Effector memory CD8-positive, alpha-beta T cell (primary cell): ENCODE data around the gene FBLN2.

Experiments
- ATAC-seq: fragments of 150-1000 bp; cut with Tn5 transposase; replicated peaks from 2 replicates; pipeline ENCODE4 v1.10.0; 2021; ENCODE audit warnings: mild to moderate bottlenecking, moderate library complexity
- DNase-seq, 3 experiments: peaks; one replicate each; pipeline ENCODE4 v3.0.0; 2021
- H3K27ac Mint-ChIP-seq, 2 donors: one replicate each; pipeline ENCODE4 v1.8.0; 2022; ENCODE audit warnings: mild to moderate bottlenecking in 2 of 2, mixed read lengths in 2 of 2, moderate library complexity in 2 of 2
- H3K27me3 Mint-ChIP-seq, 2 donors: one replicate each; pipeline ENCODE4 v1.8.0; 2022; ENCODE audit warnings: mixed read lengths in 2 of 2
- H3K36me3 Mint-ChIP-seq: one replicate; pipeline ENCODE4 v1.8.0; 2022; ENCODE audit warnings: mild to moderate bottlenecking, moderate library complexity, mixed read lengths; ENCODE audit not compliant: insufficient read depth
- H3K4me1 Mint-ChIP-seq, 2 donors: one replicate each; pipeline ENCODE4 v1.8.0; 2022; ENCODE audit warnings: low read depth in 2 of 2, mixed read lengths in 2 of 2
- H3K4me3 Mint-ChIP-seq, 2 donors: one replicate each; pipeline ENCODE4 v1.8.0; 2022; ENCODE audit warnings: mild to moderate bottlenecking in 2 of 2, mixed read lengths in 2 of 2, moderate library complexity in 2 of 2
- H3K9me3 Mint-ChIP-seq, 2 donors: one replicate each; pipeline ENCODE4 v1.8.0; 2022; ENCODE audit warnings: mixed read lengths in 2 of 2

The FBLN2 gene

GRCh38 chr3:13613343-13614190 is 64.6 kb downstream of the FBLN2 start:
- DNase-seq = no peak
- Mint-ChIP-seq H3K4me1 (no peaks in the 10 kb centered on the region), H3K27me3 (peaks cover 24 to 32% of the 10 kb centered on the region in 2 donors), H3K27ac (no peak overlapping the region), H3K9me3 (peaks cover 0 to 4% of the 10 kb centered on the region in 2 donors), H3K36me3 (no peaks in the 10 kb centered on the region), H3K4me3 (no peak overlapping the region)
- ATAC-seq = no peak

GRCh38 chr3:13614607-13615006 is 65.7 kb downstream of the FBLN2 start:
- ATAC-seq (no peak), DNase-seq (no peak)
- Mint-ChIP-seq H3K4me1 (no peaks in the 10 kb centered on the region), H3K27me3 (peaks cover 22% of the 10 kb centered on the region in 2 donors), H3K9me3 (peaks cover 0 to 4% of the 10 kb centered on the region in 2 donors), H3K36me3 (no peaks in the 10 kb centered on the region), H3K4me3 (no peak overlapping the region), H3K27ac (no peak overlapping the region)

GRCh38 chr3:13615019-13615528 is 66.1 kb downstream of the FBLN2 start:
- no peaks in the 10 kb centered on the region for H3K4me1 Mint-ChIP-seq
- no peak overlapping the region for H3K27ac Mint-ChIP-seq
- no peak for ATAC-seq
- DNase-seq = no peak
- no peak overlapping the region for H3K4me3 Mint-ChIP-seq
- peaks cover 17 to 18% of the 10 kb centered on the region in 2 donors for H3K27me3 Mint-ChIP-seq
- H3K36me3 Mint-ChIP-seq = no peaks in the 10 kb centered on the region
- H3K9me3 Mint-ChIP-seq = peaks cover 0 to 4% of the 10 kb centered on the region in 2 donors

- peaks cover 0 to 4% of the 10 kb centered on the region in 2 donors for H3K9me3 Mint-ChIP-seq
- H3K27me3 Mint-ChIP-seq = peaks cover 4 to 9% of the 10 kb centered on the region in 2 donors
- no peak overlapping the region for H3K4me3 Mint-ChIP-seq
- ATAC-seq (no peak), DNase-seq (no peak)
- peaks cover under 1% of the 10 kb centered on the region in 2 donors for H3K4me1 Mint-ChIP-seq
- H3K27ac Mint-ChIP-seq = no peak overlapping the region
- no peaks in the 10 kb centered on the region for H3K36me3 Mint-ChIP-seq
Measured at GRCh38 chr3:13616359-13616758, 67.4 kb downstream of the FBLN2 start.

GRCh38 chr3:13617097-13617738 is 68.3 kb downstream of the FBLN2 start:
- Mint-ChIP-seq H3K36me3 (no peaks in the 10 kb centered on the region), H3K27ac (no peak overlapping the region), H3K9me3 (peaks cover 0 to 4% of the 10 kb centered on the region in 2 donors), H3K27me3 (peaks cover 0 to 5% of the 10 kb centered on the region in 2 donors), H3K4me1 (peaks cover 6% of the 10 kb centered on the region in 2 donors), H3K4me3 (no peak overlapping the region)
- ATAC-seq (no peak), DNase-seq (no peak)

- Mint-ChIP-seq H3K27me3 (peaks cover 0 to 5% of the 10 kb centered on the region in 2 donors), H3K9me3 (peaks cover 0 to 4% of the 10 kb centered on the region in 2 donors), H3K4me1 (peaks cover 6% of the 10 kb centered on the region in 2 donors), H3K36me3 (no peaks in the 10 kb centered on the region), H3K4me3 (no peak overlapping the region), H3K27ac (no peak overlapping the region)
- DNase-seq = no peak
- no peak for ATAC-seq
Measured at GRCh38 chr3:13617981-13618380, 69.1 kb downstream of the FBLN2 start.

- Mint-ChIP-seq H3K4me3 (no peak overlapping the region), H3K36me3 (no peaks in the 10 kb centered on the region), H3K4me1 (peaks cover 6% of the 10 kb centered on the region in 2 donors), H3K27me3 (peaks cover 0 to 5% of the 10 kb centered on the region in 2 donors), H3K27ac (peak overlapping the region in 1 of 2 donors; percentile 9), H3K9me3 (peaks cover 0 to 4% of the 10 kb centered on the region in 2 donors)
- DNase-seq (no peak), ATAC-seq (no peak)
Measured at GRCh38 chr3:13618836-13619235, 69.9 kb downstream of the FBLN2 start.

GRCh38 chr3:13619661-13620230 is 70.8 kb downstream of the FBLN2 start:
- Mint-ChIP-seq H3K27ac (peak overlapping the region in 1 of 2 donors; percentile 9), H3K4me3 (no peak overlapping the region), H3K4me1 (peaks cover 6% of the 10 kb centered on the region in 2 donors), H3K9me3 (no peaks in the 10 kb centered on the region), H3K27me3 (peaks cover 0 to 5% of the 10 kb centered on the region in 2 donors), H3K36me3 (no peaks in the 10 kb centered on the region)
- DNase-seq (no peak), ATAC-seq (no peak)

- no peak for DNase-seq
- peaks cover 0 to 5% of the 10 kb centered on the region in 2 donors for H3K27me3 Mint-ChIP-seq
- no peaks in the 10 kb centered on the region for H3K36me3 Mint-ChIP-seq
- H3K4me3 Mint-ChIP-seq = no peak overlapping the region
- no peak for ATAC-seq
- peaks cover 0 to 1% of the 10 kb centered on the region in 2 donors for H3K9me3 Mint-ChIP-seq
- peaks cover 6% of the 10 kb centered on the region in 2 donors for H3K4me1 Mint-ChIP-seq
- H3K27ac Mint-ChIP-seq = no peak overlapping the region
Measured at GRCh38 chr3:13620281-13620680, 71.4 kb downstream of the FBLN2 start.

GRCh38 chr3:13620776-13621365 is 71.9 kb downstream of the FBLN2 start:
- H3K27ac Mint-ChIP-seq = peak overlapping the region; percentile 82 to 91
- peaks cover 6% of the 10 kb centered on the region in 2 donors for H3K4me1 Mint-ChIP-seq
- ATAC-seq (no peak), DNase-seq (no peak)
- no peak overlapping the region for H3K4me3 Mint-ChIP-seq
- peaks cover 0 to 4% of the 10 kb centered on the region in 2 donors for H3K9me3 Mint-ChIP-seq
- H3K36me3 Mint-ChIP-seq = no peaks in the 10 kb centered on the region
- peaks cover 0 to 5% of the 10 kb centered on the region in 2 donors for H3K27me3 Mint-ChIP-seq

- peak; percentile 96 for ATAC-seq
Measured at GRCh38 chr3:13621381-13622221, 72.7 kb downstream of the FBLN2 start.

GRCh38 chr3:13622356-13622755 is 73.4 kb downstream of the FBLN2 start:
- Mint-ChIP-seq H3K4me1 (peaks cover 6% of the 10 kb centered on the region in 2 donors), H3K4me3 (no peak overlapping the region), H3K27me3 (peaks cover 0 to 5% of the 10 kb centered on the region in 2 donors), H3K36me3 (no peaks in the 10 kb centered on the region), H3K27ac (peak overlapping the region in 1 of 2 donors; percentile 91), H3K9me3 (peaks cover 0 to 4% of the 10 kb centered on the region in 2 donors)
- no peak for ATAC-seq
- no peak for DNase-seq

More at GRCh38 chr3:13621381-13622221, 72.7 kb downstream of the FBLN2 start:
- peaks cover 0 to 4% of the 10 kb centered on the region in 2 donors for H3K9me3 Mint-ChIP-seq
- H3K36me3 Mint-ChIP-seq = no peaks in the 10 kb centered on the region
- peaks cover 6% of the 10 kb centered on the region in 2 donors for H3K4me1 Mint-ChIP-seq
- H3K27ac Mint-ChIP-seq = peak overlapping the region; percentile 82 to 91
- peaks cover 0 to 5% of the 10 kb centered on the region in 2 donors for H3K27me3 Mint-ChIP-seq
- peak overlapping the region; percentile 59 to 63 for H3K4me3 Mint-ChIP-seq
- DNase-seq = peak; percentile 31 to 38 (median 35)
